GM19240 (cell line): ENCODE measurements around the gene IMPA2.

Experiments used
- DNase-seq: peaks from one replicate; pipeline ENCODE4 v3.0.0; 2011; ENCODE audit warnings: low spot score; ENCODE audit not compliant: insufficient read length

The IMPA2 gene

GRCh38 chr18:12008181-12008767 is 27.0 kb downstream of the IMPA2 start:
- DNase-seq: no peak

GRCh38 chr18:12008842-12009580 is 27.7 kb downstream of the IMPA2 start:
- DNase-seq: no peak

- DNase-seq: no peak
Observed at GRCh38 chr18:12009581-12010140, 28.4 kb downstream of the IMPA2 start.

- DNase-seq: no peak
Observed at GRCh38 chr18:12010187-12010802, 29.0 kb downstream of the IMPA2 start.

- DNase-seq: no peak
Observed at GRCh38 chr18:12011199-12011956, 30.1 kb downstream of the IMPA2 start.

- DNase-seq: no peak
Observed at GRCh38 chr18:12011957-12012549, 30.7 kb downstream of the IMPA2 start.

GRCh38 chr18:12012697-12013096 is 31.4 kb downstream of the IMPA2 start:
- DNase-seq: no peak

GRCh38 chr18:12013186-12013916 is 32.0 kb downstream of the IMPA2 start:
- no peak for DNase-seq

GRCh38 chr18:12014086-12014485 is 32.8 kb downstream of the IMPA2 start:
- DNase-seq: no peak

- no peak for DNase-seq
Observed at GRCh38 chr18:12014521-12015415, 33.5 kb downstream of the IMPA2 start.

GRCh38 chr18:12015416-12016062 is 34.2 kb downstream of the IMPA2 start:
- no peak for DNase-seq

GRCh38 chr18:12017081-12017480 is 35.8 kb downstream of the IMPA2 start:
- no peak for DNase-seq

GRCh38 chr18:12018861-12019260 is 37.6 kb downstream of the IMPA2 start:
- no peak for DNase-seq

GRCh38 chr18:12021077-12021476 is 39.8 kb downstream of the IMPA2 start:
- DNase-seq: no peak

- DNase-seq: no peak
Observed at GRCh38 chr18:12021596-12021995, 40.3 kb downstream of the IMPA2 start.

- DNase-seq: no peak
Observed at GRCh38 chr18:12023375-12023774, 42.1 kb downstream of the IMPA2 start.

GRCh38 chr18:12026562-12026961 is 45.3 kb downstream of the IMPA2 start:
- DNase-seq: no peak

- no peak for DNase-seq
Observed at GRCh38 chr18:12027046-12027445, 45.7 kb downstream of the IMPA2 start.

- no peak for DNase-seq
Observed at GRCh38 chr18:12027480-12027879, 46.2 kb downstream of the IMPA2 start.
